GM12874 (cell line): ENCODE results near the gene FYN.

ENCODE experiments used
- CTCF ChIP-seq: IDR thresholded peaks from 2 replicates; pipeline ENCODE4 v1.5.1; 2011; ENCODE audit warnings: low read depth, mild to moderate bottlenecking, control low read depth, low read length, moderate library complexity; ENCODE audit not compliant: insufficient read depth

Gene FYN

DNA sequence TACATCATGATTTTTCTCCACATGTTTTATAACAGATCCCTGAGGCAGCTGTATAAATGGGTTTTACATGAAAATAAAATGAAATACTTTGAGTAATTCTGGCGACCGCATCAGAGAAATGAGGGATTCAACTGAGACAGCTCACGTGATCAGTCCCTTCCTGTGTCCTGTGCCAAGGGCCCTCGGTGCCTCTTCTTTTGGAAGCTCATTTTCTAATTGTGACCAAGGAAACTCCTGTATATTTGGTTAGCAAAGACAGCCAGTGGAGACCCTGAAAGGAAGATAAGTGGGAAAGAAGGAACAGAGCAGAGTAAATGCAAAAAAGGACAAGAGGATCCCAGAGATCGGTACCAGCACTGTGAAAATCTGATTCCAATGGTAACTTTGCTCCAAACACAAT lies 129.9 kb downstream of the FYN start:
- no peak for TF ChIP-seq CTCF

- no peak for TF ChIP-seq CTCF
Observed at GRCh38 chr6:111741177-111741952, 131.9 kb downstream of the FYN start.

DNA sequence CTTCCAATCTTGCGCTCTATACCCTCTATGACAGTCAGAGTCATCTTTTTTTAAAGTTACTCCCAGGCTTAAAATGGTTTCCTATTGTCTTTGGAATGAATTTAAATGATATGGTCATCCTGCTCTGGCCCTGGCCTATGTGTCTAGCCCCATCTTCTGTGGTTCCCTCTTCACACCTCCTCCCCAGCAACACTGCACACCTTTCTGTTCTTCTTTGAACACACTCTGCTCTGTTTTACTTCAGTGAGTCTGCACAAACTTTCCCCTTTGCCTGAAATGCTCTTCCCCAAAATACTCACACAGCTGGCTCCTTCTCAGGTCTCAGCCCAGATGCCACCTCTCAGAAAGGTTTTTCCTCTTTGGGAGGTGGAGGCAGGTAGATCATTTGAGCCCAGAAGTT lies 132.7 kb downstream of the FYN start:
- TF ChIP-seq CTCF: no peak

DNA sequence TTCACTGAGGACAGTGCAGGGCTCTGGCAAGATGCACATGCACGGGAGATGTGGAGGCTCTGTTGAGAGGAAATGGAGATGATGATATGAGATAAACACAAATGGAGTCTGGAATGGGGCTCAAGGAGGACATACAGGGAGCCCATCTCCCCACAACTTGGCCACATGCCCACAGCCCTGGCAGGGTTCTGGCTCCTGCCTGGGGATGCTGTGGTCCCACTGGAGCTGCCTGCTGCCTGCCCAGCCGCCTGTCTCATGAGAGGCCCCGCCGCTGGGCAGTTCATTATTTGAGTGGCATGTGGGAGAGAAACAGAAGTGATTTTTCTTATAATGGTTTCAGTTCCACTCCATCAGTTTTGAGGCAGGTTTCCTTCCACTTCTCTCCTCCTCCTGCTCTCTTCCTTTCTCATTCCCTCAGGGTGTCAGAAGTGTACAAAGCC lies 134.0 kb downstream of the FYN start:
- no peak for TF ChIP-seq CTCF

DNA sequence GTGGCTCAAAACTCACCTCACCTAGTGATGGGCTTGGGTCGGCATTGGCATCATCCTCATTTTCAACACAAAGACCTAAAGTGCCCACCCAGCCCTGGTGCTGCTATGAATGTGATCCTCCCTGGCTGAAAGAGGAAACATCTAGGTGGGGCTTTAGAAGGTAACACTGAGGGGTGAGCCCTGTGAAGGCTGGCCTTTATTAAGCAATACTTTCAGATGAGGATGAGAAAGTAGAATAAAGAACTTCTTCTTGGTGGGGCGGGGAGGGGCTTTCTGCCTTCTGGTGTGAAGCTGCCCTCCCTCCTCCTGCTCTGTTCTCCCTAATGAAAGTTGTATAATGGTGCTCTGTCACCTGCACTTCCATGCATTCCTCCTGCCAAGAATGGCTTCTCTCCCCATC lies 134.6 kb downstream of the FYN start:
- TF ChIP-seq CTCF: no peak

DNA sequence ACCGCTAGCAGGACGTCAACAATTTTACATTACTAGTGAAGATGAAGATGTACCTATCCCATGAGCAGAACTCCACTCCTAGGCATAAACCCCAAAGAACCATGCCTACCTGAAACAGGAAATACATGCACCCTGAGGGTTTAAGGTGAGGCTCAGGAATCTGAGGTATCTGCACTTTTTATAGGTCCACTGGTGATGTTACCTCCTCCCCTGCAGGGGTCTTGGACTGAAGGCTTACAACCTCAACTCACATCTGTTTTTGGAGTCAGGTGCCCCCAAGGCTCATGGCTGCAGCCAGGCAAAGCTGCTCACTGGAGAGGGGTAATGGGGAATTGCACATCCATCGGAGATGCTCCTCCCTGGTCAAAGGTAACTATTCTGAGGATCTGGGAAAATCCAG lies 135.1 kb downstream of the FYN start:
- no peak for TF ChIP-seq CTCF

DNA sequence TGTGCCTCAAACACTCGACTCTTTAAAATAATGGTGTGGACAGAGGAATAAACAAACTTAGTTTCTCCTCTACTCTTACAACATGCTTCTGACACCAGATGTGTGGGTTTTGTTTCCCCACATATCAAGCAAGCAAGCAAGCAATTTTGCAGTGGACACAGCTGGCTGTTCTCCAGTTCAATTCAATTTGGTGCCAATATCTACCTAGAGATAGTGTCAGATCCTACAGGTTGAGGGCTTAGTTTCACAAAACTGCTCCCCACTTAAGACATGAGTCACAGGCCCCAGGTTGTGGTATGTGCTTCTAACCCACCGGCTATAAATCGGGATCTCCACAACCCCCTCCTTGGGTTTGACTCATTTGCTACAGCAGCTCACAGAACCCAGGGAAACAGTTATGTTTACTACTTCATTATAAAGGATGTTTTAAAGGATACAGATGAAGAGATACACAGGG lies 136.2 kb downstream of the FYN start:
- TF ChIP-seq CTCF: no peak
